HG03442 (cell line): Measurements from ENCODE around the gene USH2A.
A peak's percentile ranks its signal among the peaks of the same experiment; 100 is the strongest.

Experiments
- ATAC-seq: cut with Tn5 transposase; IDR thresholded peaks from one replicate; pipeline ENCODE4 v1.9.1; 2021; ENCODE audit warnings: mild to moderate bottlenecking, moderate library complexity; ENCODE audit not compliant: unreplicated experiment

USH2A gene

GRCh38 chr1:215986401-215986800 lies 436.8 kb downstream of the USH2A start:
- no peak for ATAC-seq

DNA sequence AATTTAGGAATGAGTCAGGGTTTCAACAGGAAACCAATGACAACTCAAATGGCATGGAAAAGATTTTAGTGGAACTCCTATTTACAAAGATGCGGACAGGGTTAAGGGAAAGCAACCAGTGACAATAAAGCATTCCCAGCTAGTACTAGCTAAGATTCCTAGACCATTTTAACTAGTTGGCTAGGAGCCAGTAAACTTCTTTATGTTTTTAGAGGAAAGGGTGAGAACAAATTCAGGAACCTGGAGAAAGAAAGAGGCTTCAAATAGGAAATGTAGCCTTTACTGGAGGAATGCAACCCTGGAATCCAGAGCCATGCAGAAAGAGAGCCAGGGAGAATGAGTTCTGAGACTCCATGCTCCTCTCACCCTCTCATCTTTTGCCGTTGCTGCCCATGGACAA lies 439.6 kb downstream of the USH2A start:
- ATAC-seq, result no peak

- ATAC-seq, result no peak
Measured at GRCh38 chr1:215971793-215972441, 451.3 kb downstream of the USH2A start.

GRCh38 chr1:215970406-215970805 lies 452.8 kb downstream of the USH2A start:
- ATAC-seq, result no peak

DNA sequence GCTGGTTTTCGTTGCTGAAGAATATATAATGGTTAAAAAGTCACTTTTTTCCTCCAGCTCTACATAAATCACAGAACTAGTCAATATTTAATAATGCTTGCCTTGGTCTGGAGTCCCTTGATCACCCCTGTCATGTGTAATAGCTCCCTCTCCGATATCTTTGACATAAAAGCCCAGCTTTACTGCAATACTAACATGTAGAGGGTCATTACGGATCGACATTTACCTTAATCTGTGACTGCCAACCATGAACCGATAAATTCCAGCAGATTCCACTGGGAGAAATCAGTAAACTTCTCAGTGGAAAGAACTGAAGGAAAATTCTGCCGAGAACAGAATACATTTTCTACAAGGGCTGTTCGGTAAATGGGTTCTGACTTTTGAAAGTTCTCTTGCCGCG lies 459.6 kb downstream of the USH2A start:
- no peak for ATAC-seq

GRCh38 chr1:215963040-215963439 lies 460.2 kb downstream of the USH2A start:
- ATAC-seq, result no peak

GRCh38 chr1:215958841-215959240 lies 464.4 kb downstream of the USH2A start:
- no peak for ATAC-seq

GRCh38 chr1:215957663-215958062 lies 465.6 kb downstream of the USH2A start:
- no peak for ATAC-seq

DNA sequence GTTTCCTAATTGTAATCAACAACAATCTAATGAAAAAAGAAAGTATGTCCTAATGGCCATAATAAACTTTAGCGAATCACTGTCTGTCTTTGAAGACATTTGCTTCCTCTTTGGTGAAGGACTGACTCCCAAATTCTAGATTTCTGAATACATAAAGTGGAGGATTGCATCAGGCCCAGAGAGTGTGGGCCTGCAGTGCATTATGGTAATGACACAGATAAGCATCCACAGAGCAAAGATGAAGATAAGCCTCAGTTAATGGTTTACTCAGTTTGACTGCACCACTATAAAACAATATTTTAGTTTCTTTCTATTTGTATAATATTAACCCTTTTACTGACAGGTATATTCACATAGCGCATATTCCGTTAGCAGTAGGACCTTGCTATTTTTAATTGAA lies 490.7 kb downstream of the USH2A start:
- no peak for ATAC-seq

DNA sequence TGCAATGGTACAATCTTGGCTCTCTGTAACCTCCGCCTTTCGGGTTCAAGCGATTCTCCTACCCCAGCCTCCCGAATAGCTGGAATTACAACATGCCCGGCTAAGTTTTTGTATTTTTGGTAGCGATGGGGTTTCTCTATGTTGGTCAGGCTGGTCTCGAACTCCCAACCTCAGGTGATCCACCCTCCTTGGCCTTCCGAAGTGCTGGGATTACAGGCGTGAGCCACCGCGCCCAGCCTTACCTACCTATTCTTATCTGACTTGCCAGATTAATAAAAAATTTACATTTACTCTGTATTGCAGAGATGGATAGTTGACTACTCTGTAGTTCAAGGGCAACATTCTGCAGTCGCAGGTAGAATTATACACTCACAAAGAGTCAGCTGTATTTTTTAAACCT lies 496.6 kb downstream of the USH2A start:
- ATAC-seq, result no peak

DNA sequence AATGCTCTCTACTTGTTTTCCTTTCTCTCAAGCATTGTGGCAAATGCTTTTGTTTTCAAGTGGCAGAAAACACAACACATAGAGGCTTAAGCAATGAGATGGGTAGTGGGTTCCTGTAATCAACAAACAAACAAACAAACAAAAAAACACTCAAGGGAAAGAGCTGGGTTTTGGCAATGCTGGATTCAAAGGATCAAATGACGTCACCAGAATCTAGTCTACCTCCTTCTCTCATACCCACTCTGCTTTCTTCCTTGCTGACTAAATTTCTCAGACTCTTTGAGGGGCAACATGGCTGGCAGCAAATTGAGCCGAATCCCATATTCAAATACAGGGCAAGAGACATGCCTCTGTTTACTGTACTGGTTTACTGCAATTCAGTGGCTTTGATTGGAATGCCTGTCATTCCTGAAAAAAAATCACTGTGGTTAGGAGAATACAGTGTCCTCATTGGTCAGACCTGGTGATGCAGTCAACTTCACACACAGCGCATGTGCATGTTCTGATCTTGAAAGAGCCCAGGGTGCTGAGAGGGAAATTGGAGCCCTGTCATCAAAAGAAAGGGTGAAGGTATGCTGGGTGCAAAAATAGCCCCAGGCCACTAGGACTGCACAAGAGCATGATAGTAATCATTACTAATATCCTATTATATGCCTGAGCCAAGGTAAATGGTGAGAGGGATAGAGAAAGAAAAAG lies 500.0 kb downstream of the USH2A start:
- ATAC-seq, result no peak

- no peak for ATAC-seq
Measured at GRCh38 chr1:215911406-215911968, 511.8 kb downstream of the USH2A start.

- ATAC-seq, result no peak
Measured at GRCh38 chr1:215905493-215906115, 517.6 kb downstream of the USH2A start.

- no peak for ATAC-seq
Measured at GRCh38 chr1:215900684-215901083, 522.6 kb downstream of the USH2A start.

DNA sequence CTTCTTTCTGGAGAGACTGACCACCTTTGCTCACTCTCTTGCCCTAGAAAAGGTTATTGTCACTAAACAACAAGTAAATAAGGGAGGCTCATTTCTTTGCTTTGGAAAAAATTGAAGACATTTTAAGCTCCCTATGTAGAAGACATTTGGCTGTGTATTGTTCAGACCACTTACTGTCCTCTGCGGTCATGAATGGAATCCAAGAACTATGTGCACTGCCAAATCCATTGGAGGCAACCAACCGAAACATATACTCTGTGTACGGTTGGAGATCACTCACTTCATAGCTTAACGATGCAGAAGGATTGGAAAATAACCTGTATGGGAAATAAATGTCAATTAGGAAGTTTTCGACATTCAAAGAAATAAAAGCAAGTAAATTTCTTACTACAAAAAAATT lies 523.3 kb downstream of the USH2A start:
- no peak for ATAC-seq

DNA sequence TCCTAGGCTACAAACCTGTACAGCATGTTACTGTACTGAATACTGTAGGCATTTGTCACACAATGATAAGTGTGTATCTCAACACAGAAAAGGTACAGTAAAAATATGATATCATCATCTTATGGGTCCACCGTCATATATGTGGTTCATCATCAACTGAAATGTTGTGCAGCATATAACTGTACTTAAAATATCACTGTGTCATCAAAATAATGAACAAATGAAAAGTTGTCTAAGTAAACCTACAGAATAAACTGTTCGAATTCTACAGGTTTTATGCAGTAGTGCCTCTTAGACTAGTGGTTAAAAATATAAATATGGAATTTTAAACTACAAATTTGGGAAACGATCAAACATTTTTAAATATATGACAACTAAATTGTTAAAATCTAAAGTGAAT lies 527.4 kb downstream of the USH2A start:
- no peak for ATAC-seq

- no peak for ATAC-seq
Measured at GRCh38 chr1:215895276-215895675, 528.0 kb downstream of the USH2A start.

DNA sequence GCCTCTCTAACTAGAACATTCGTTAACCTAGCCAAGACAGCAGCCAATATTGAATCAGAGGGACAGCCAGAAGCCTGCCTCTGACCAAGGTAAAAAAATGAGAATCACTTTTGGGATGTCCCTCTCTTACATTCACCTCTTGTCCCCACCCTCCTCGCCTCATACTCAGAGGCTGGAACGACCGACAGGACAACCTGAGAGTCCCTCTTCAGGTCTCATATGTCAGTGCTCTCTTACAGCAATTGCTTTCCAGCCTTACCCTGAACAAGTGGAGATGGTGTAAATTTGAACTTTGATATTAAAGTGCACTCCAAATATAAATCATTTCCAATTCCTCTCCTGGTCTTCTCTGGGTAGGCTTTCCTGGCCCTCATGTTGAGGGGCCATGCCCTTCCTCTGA lies 528.6 kb downstream of the USH2A start:
- no peak for ATAC-seq

- no peak for ATAC-seq
Measured at GRCh38 chr1:215891266-215892057, 531.8 kb downstream of the USH2A start.

- ATAC-seq, result peak; percentile 68
Measured at GRCh38 chr1:215890438-215890837, 532.8 kb downstream of the USH2A start.

GRCh38 chr1:215889871-215890270 lies 533.4 kb downstream of the USH2A start:
- no peak for ATAC-seq
